Measurements from ENCODE around the gene TTLL13. TPM values are rescaled to one million over a fixed set of nuclear protein-coding genes. Genes with fewer than 3 reads are reported as not detected.
"Not testable (repeated sequence)": the region's sequence is repeated elsewhere in the genome, so short reads cannot be mapped to it uniquely, and the experiment has no call there.

Gene TTLL13
- total and polyA plus RNA-seq, 2 donors (not counting 1 experiment from before 2014, with no cell fraction given) = 0.33 to 0.42 TPM

- H3K4me2 ChIP-seq (replicated peaks; ENCODE audit: low read depth, low read length, poor library complexity, severe bottlenecking); DNase-seq; H3K27me3 ChIP-seq (replicated peaks in 1 of 4; ENCODE audit: control extremely low read depth in 1 of 4, control insufficient read depth in 3 of 4, insufficient read depth in 4 of 4, low read length in 3 of 4); H2AFZ ChIP-seq (ENCODE audit: insufficient read depth, low read depth, low read length, poor library complexity, severe bottlenecking); H3K9me3 ChIP-seq (ENCODE audit: control extremely low read depth in 1 of 3, control insufficient read depth in 2 of 3, insufficient read depth in 1 of 3, low read length in 2 of 3); ATAC-seq (ENCODE audit: low read depth); H3K9ac ChIP-seq (ENCODE audit: low read length); POLR2A ChIA-PET; H3K4me3 Mint-ChIP-seq; H3K9me3 Mint-ChIP-seq (ENCODE audit: insufficient read depth); H3K79me2 ChIP-seq (ENCODE audit: control insufficient read depth, insufficient read depth, low read length); H3K27ac ChIP-seq (ENCODE audit: low read length in 2 of 2); H3K36me3 ChIP-seq (replicated peaks in 1 of 2; ENCODE audit: control extremely low read depth in 1 of 2, control insufficient read depth in 1 of 2, extremely low read depth in 1 of 2, insufficient read depth in 2 of 2, low read length in 1 of 2); H3K4me3 ChIP-seq (ENCODE audit: control extremely low read depth in 1 of 5, extremely low read depth in 1 of 5, insufficient read depth in 1 of 5, low read depth in 2 of 5, low read length in 4 of 5); H4K20me1 ChIP-seq (ENCODE audit: control insufficient read depth, insufficient read depth, low read length, poor library complexity, severe bottlenecking); intact Hi-C loops (cut with micrococcal nuclease); H3K27me3 Mint-ChIP-seq; H3K27ac Mint-ChIP-seq: not testable (repeated sequence)
- CTCF ChIA-PET = interaction anchor here (0.9 to 7.5 kb wide), 5 partner anchors 12 to 84 kb away, joined by 3 to 48 read pairs (median 3); no protein-coding TSS in a partner anchor
- WGBS (ENCODE audit: insufficient coverage) = 100% methylated on average over 10 of the region's 14 CpGs
- peaks cover 15% of the 10 kb centered on the region for H3K4me1 Mint-ChIP-seq
- peaks cover 10 to 14% of the 10 kb centered on the region in 2 donors for H3K4me1 ChIP-seq (ENCODE audit: control insufficient read depth in 2 of 2, insufficient read depth in 2 of 2, low read length in 2 of 2)
Observed at GRCh38 chr15:90305355-90305754, 56.0 kb downstream of the TTLL13 start.

DNA sequence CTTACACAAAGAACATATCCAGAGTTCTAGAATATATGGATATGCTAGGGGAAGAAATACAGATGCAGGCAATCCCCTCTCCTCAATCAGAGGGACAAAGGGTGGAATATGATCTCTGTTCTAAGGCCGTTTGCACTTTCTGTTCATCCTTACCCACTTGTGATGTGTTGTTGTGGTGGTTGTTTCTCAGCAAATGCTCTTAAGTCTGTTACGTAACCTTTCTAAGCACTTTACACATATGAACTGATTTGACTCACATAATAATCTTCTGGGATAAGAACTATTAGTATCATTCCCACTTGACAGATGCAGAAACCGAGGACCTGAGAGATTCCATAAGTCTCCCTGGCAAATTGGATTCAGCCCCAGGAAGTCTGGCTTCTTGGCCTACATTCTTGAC, 56.6 kb downstream of the TTLL13 start:
- H3K27me3 ChIP-seq (replicated peaks in 1 of 4; ENCODE audit: control extremely low read depth in 1 of 4, control insufficient read depth in 3 of 4, insufficient read depth in 4 of 4, low read length in 3 of 4) = no peaks in the 10 kb centered on the region
- Mint-ChIP-seq H3K4me1 (peaks cover 15% of the 10 kb centered on the region), H3K27me3 (no peaks in the 10 kb centered on the region), H3K4me3 (no peak overlapping the region), H3K27ac (no peak overlapping the region), H3K9me3 (ENCODE audit: insufficient read depth) (no peaks in the 10 kb centered on the region)
- ChIA-PET CTCF (interaction anchor here (0.7 to 7.5 kb wide), 5 partner anchors 13 to 176 kb away, joined by 3 to 48 read pairs (median 3); no protein-coding TSS in a partner anchor), POLR2A (no interaction called here)
- H3K27ac ChIP-seq (ENCODE audit: low read length in 2 of 2) = no peak overlapping the region
- no peaks in the 10 kb centered on the region for H3K36me3 ChIP-seq (replicated peaks in 1 of 2; ENCODE audit: control extremely low read depth in 1 of 2, control insufficient read depth in 1 of 2, extremely low read depth in 1 of 2, insufficient read depth in 2 of 2, low read length in 1 of 2)
- H3K4me1 ChIP-seq (ENCODE audit: control insufficient read depth in 2 of 2, insufficient read depth in 2 of 2, low read length in 2 of 2) = peaks cover 10 to 14% of the 10 kb centered on the region in 2 donors
- no peak overlapping the region for H3K4me3 ChIP-seq (ENCODE audit: control extremely low read depth in 1 of 5, extremely low read depth in 1 of 5, insufficient read depth in 1 of 5, low read depth in 2 of 5, low read length in 4 of 5)
- TF ChIP-seq, protein P1, sequence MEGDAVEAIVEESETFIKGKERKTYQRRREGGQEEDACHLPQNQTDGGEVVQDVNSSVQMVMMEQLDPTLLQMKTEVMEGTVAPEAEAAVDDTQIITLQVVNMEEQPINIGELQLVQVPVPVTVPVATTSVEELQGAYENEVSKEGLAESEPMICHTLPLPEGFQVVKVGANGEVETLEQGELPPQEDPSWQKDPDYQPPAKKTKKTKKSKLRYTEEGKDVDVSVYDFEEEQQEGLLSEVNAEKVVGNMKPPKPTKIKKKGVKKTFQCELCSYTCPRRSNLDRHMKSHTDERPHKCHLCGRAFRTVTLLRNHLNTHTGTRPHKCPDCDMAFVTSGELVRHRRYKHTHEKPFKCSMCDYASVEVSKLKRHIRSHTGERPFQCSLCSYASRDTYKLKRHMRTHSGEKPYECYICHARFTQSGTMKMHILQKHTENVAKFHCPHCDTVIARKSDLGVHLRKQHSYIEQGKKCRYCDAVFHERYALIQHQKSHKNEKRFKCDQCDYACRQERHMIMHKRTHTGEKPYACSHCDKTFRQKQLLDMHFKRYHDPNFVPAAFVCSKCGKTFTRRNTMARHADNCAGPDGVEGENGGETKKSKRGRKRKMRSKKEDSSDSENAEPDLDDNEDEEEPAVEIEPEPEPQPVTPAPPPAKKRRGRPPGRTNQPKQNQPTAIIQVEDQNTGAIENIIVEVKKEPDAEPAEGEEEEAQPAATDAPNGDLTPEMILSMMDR (IDR thresholded peaks at IDR 0.05) = no peak
- no peak for TF ChIP-seq EZH2 (IDR thresholded peaks at IDR 0.05; ENCODE audit: borderline replicate concordance, insufficient read depth, low read depth, low read length, poor library complexity, severe bottlenecking)
- intact Hi-C loops (cut with micrococcal nuclease) = no loop called here
- no peak overlapping the region for H3K9ac ChIP-seq (ENCODE audit: low read length)
- no peaks in the 10 kb centered on the region for H3K9me3 ChIP-seq (ENCODE audit: control extremely low read depth in 1 of 3, control insufficient read depth in 2 of 3, insufficient read depth in 1 of 3, low read length in 2 of 3)
- peak overlapping the region; percentile 74 for H2AFZ ChIP-seq (ENCODE audit: insufficient read depth, low read depth, low read length, poor library complexity, severe bottlenecking)
- H4K20me1 ChIP-seq (ENCODE audit: control insufficient read depth, insufficient read depth, low read length, poor library complexity, severe bottlenecking) = no peaks in the 10 kb centered on the region
- ATAC-seq (ENCODE audit: low read depth) (no peak), DNase-seq (no peak)
- H3K79me2 ChIP-seq (ENCODE audit: control insufficient read depth, insufficient read depth, low read length) = no peaks in the 10 kb centered on the region
- whole genome bisulfite sequencing (ENCODE audit: insufficient coverage) = 100% methylated on average over 1 of the region's 3 CpGs
- no peak overlapping the region for H3K4me2 ChIP-seq (replicated peaks; ENCODE audit: low read depth, low read length, poor library complexity, severe bottlenecking)
